Stimulated activated CD8-positive, alpha-beta memory T cell treated with anti-CD3 and anti-CD28 coated beads, Interleukin-7, amount 100 ng/mL, for 48 hours (primary cell): ENCODE results near the gene C6orf163.

Experiments
- DNase-seq, 2 donors: peaks; one replicate each; pipeline ENCODE4 v3.0.0-alpha.2; 2020; ENCODE audit warnings: low read depth in 1 of 2; ENCODE audit errors: extremely low read depth in 1 of 2

Gene C6orf163

GRCh38 chr6:87408721-87409155 is 64.1 kb downstream of the C6orf163 start:
- DNase-seq, result no peak
